Fibroblast of the aortic adventitia (primary cell): Measurements from ENCODE around the gene PITPNM2. TPM values are rescaled to one million over a fixed set of nuclear protein-coding genes. Genes with fewer than 3 reads are reported as not detected.

Experiments
- DNase-seq: peaks from one replicate; pipeline ENCODE4 v3.0.0-alpha.2; 2010; ENCODE audit warnings: low read depth
- H3K4me3 ChIP-seq: 2 replicates; pipeline ENCODE4 v1.5.1; 2011; ENCODE audit warnings: low read depth, mild to moderate bottlenecking, control low read depth, low read length, moderate library complexity
- CTCF ChIP-seq: IDR thresholded peaks from 2 replicates; pipeline ENCODE4 v1.5.1; 2011; ENCODE audit warnings: mild to moderate bottlenecking, low read length, control low read depth, inconsistent platforms; ENCODE audit not compliant: insufficient read depth
- total RNA-seq: library from RNA; depleted of rRNA; stranded (reverse); fragments of >200 nt; gene quantifications from 2 replicates; pipeline ENCODE4 v1.2.3, GENCODE V29; 2012; ENCODE audit warnings: low replicate concordance

Gene PITPNM2
- total RNA-seq, 1 donor = 4.1 TPM

GRCh38 chr12:123115409-123116121 is 35.3 kb downstream of the PITPNM2 start:
- TF ChIP-seq CTCF = no peak
- H3K4me3 ChIP-seq = peak overlapping the region; percentile 22
- DNase-seq = peak; percentile 98

GRCh38 chr12:123114304-123115083 is 36.4 kb downstream of the PITPNM2 start:
- no peak for DNase-seq
- H3K4me3 ChIP-seq = no peak overlapping the region
- no peak for TF ChIP-seq CTCF

- no peak for TF ChIP-seq CTCF
- no peak overlapping the region for H3K4me3 ChIP-seq
- DNase-seq = no peak
Observed at GRCh38 chr12:123113026-123113425, 37.9 kb downstream of the PITPNM2 start.

- TF ChIP-seq CTCF = no peak
- no peak for DNase-seq
- no peak overlapping the region for H3K4me3 ChIP-seq
Observed at GRCh38 chr12:123111498-123112165, 39.3 kb downstream of the PITPNM2 start.

- DNase-seq = peak; percentile 19
- TF ChIP-seq CTCF = no peak
- H3K4me3 ChIP-seq = no peak overlapping the region
Observed at GRCh38 chr12:123109319-123109772, 41.5 kb downstream of the PITPNM2 start.

GRCh38 chr12:123108682-123109066 is 42.2 kb downstream of the PITPNM2 start:
- TF ChIP-seq CTCF = no peak
- no peak for DNase-seq

More at GRCh38 chr12:123108682-123109066, 42.2 kb downstream of the PITPNM2 start:
- H3K4me3 ChIP-seq = no peak overlapping the region
